IMR-90 (cell line): ENCODE data around the gene HOXA5. TPM values are rescaled to one million over a fixed set of nuclear protein-coding genes. Genes with fewer than 3 reads are reported as not detected.

Experiments used
- ATAC-seq: fragments of 200-7000 bp; cut with Tn5 transposase; 2 replicates; pipeline ENCODE4 v1.9.1; 2020; ENCODE audit warnings: low read depth, mild to moderate bottlenecking, moderate library complexity
- BruUV-seq: library from RNA; stranded (reverse); fragments of 400-500 nt; replicated peaks from 2 replicates; lab custom pipeline; 2021; lab: Mats Ljungman, UMichigan
- CTCF ChIA-PET: fragments of 300-600 bp; formaldehyde crosslinking; extraction: SDS; loops from one replicate; lab custom pipeline; 2021; ENCODE audit warnings: antibody characterized with exemption; lab: Yijun Ruan, JAX
- POLR2A ChIA-PET: fragments of 300-600 bp; sonication (Branson Sonifier 250); formaldehyde crosslinking; loops from one replicate; lab custom pipeline; 2022; ENCODE audit warnings: antibody characterized with exemption; ENCODE audit not compliant: unreplicated experiment; lab: Charles Lee
- DNase-seq: peaks from one replicate; pipeline ENCODE4 v3.0.0; 2013
- H2AFZ ChIP-seq: replicated peaks from 2 replicates; pipeline ENCODE3; 2013; ENCODE audit warnings: low read length, mild to moderate bottlenecking; ENCODE audit not compliant: poor library complexity
- H2AK5ac ChIP-seq: 2 replicates; pipeline ENCODE4 v1.6.1; 2013; ENCODE audit warnings: low read depth, low read length, inconsistent platforms
- H2AK9ac ChIP-seq: replicated peaks from 2 replicates; pipeline ENCODE3; 2013; ENCODE audit warnings: mild to moderate bottlenecking, low read depth, low read length, moderate library complexity; ENCODE audit not compliant: poor library complexity
- H2BK120ac ChIP-seq: 2 replicates; pipeline ENCODE4 v1.6.1; 2013; ENCODE audit warnings: low read depth, low read length, inconsistent platforms
- H2BK15ac ChIP-seq: 3 replicates; pipeline ENCODE4 v1.6.1; 2013; ENCODE audit warnings: low read depth, low read length, inconsistent platforms
- H2BK20ac ChIP-seq: 2 replicates; pipeline ENCODE4 v1.6.1; 2013; ENCODE audit warnings: low read depth, mild to moderate bottlenecking, inconsistent platforms, low read length, moderate library complexity
- H2BK5ac ChIP-seq: 2 replicates; pipeline ENCODE4 v1.6.1; 2013; ENCODE audit warnings: mild to moderate bottlenecking, low read depth, low read length, inconsistent platforms; ENCODE audit not compliant: poor library complexity, severe bottlenecking
- H3K14ac ChIP-seq: replicated peaks from 2 replicates; pipeline ENCODE4 v1.6.1; 2013; ENCODE audit warnings: low read depth, low read length, inconsistent platforms
- H3K18ac ChIP-seq: 2 replicates; pipeline ENCODE4 v1.6.1; 2013; ENCODE audit warnings: low read depth, low read length, control low read depth
- H3K23ac ChIP-seq: 2 replicates; pipeline ENCODE4 v1.6.1; 2013; ENCODE audit warnings: low read depth, low read length, inconsistent platforms
- H3K27ac ChIP-seq: 2 replicates; pipeline ENCODE4 v1.5.1; 2013; ENCODE audit warnings: mild to moderate bottlenecking, control low read depth, low read length; ENCODE audit not compliant: insufficient read depth
- H3K27me3 ChIP-seq: 2 replicates; pipeline ENCODE4 v1.6.1; 2013; ENCODE audit warnings: low read length; ENCODE audit not compliant: control insufficient read depth, insufficient read depth
- H3K36me3 ChIP-seq: 2 replicates; pipeline ENCODE4 v1.6.1; 2013; ENCODE audit warnings: low read length, mixed read lengths; ENCODE audit not compliant: control insufficient read depth, insufficient read depth
- H3K4ac ChIP-seq: 2 replicates; pipeline ENCODE4 v1.6.1; 2013; ENCODE audit warnings: low read depth, low read length, inconsistent platforms
- H3K4me1 ChIP-seq: 2 replicates; pipeline ENCODE4 v1.6.1; 2013; ENCODE audit warnings: low read length, mixed read lengths; ENCODE audit not compliant: control insufficient read depth, insufficient read depth
- H3K4me2 ChIP-seq: 2 replicates; pipeline ENCODE4 v1.6.1; 2013; ENCODE audit warnings: low read depth, mild to moderate bottlenecking, control low read depth, low read length, moderate library complexity
- H3K4me3 ChIP-seq: 2 replicates; pipeline ENCODE4 v1.5.1; 2013; ENCODE audit warnings: low read depth, mild to moderate bottlenecking, control low read depth, low read length, moderate library complexity; ENCODE audit not compliant: insufficient read depth
- H3K56ac ChIP-seq: 2 replicates; pipeline ENCODE4 v1.6.1; 2013; ENCODE audit warnings: low read length, inconsistent platforms; ENCODE audit not compliant: insufficient read depth; ENCODE audit errors: extremely low read depth
- H3K79me1 ChIP-seq, 2 experiments: 2 replicates each; pipeline ENCODE4 v1.6.1; 2013; ENCODE audit warnings: low read length in 2 of 2, inconsistent platforms in 1 of 2, low read depth in 1 of 2
- H3K9ac ChIP-seq: 2 replicates; pipeline ENCODE4 v1.6.1; 2013; ENCODE audit warnings: low read depth, low read length, control low read depth
- H3K9me1 ChIP-seq: 2 replicates; pipeline ENCODE4 v1.6.1; 2013; ENCODE audit warnings: low read length, inconsistent platforms; ENCODE audit not compliant: insufficient read depth
- H3K9me3 ChIP-seq: 2 replicates; pipeline ENCODE4 v1.6.1; 2013; ENCODE audit warnings: low read length; ENCODE audit not compliant: control insufficient read depth, insufficient read depth
- H4K20me1 ChIP-seq: 2 replicates; pipeline ENCODE4 v1.6.1; 2013; ENCODE audit warnings: low read length, inconsistent platforms; ENCODE audit not compliant: insufficient read depth
- H4K5ac ChIP-seq: 2 replicates; pipeline ENCODE4 v1.6.1; 2013; ENCODE audit warnings: mild to moderate bottlenecking, low read depth, low read length, control low read depth
- H4K8ac ChIP-seq, 2 experiments: 2 replicates each; pipeline ENCODE4 v1.6.1; 2013; ENCODE audit warnings: low read depth in 2 of 2, low read length in 2 of 2, control low read depth in 1 of 2, inconsistent platforms in 1 of 2
- H4K91ac ChIP-seq: 2 replicates; pipeline ENCODE4 v1.6.1; 2013; ENCODE audit warnings: low read depth, low read length, inconsistent platforms; ENCODE audit not compliant: insufficient read depth
- BHLHE40 ChIP-seq: fragments of 150-350 bp; IDR thresholded peaks from 2 replicates; pipeline ENCODE4 v1.6.1; 2016; ENCODE audit warnings: mild to moderate bottlenecking, low read depth, low read length
- CEBPB ChIP-seq: IDR thresholded peaks from 2 replicates; pipeline ENCODE4 v1.6.1; 2012; ENCODE audit warnings: low read depth, low read length, improper control_type of control experiment
- ELK1 ChIP-seq: fragments of 150-350 bp; IDR thresholded peaks from 2 replicates; pipeline ENCODE4 v1.6.1; 2016; ENCODE audit warnings: low read depth, mild to moderate bottlenecking, low read length, moderate library complexity, borderline replicate concordance
- MXI1 ChIP-seq: IDR thresholded peaks from 2 replicates; pipeline ENCODE4 v1.6.1; 2012; ENCODE audit warnings: low read depth, mild to moderate bottlenecking, low read length, moderate library complexity, borderline replicate concordance
- POLR2A ChIP-seq: IDR thresholded peaks from 2 replicates; pipeline ENCODE4 v1.6.1; 2012; ENCODE audit warnings: mild to moderate bottlenecking, low read depth, low read length
- RAD21 ChIP-seq: IDR thresholded peaks from 2 replicates; pipeline ENCODE4 v1.6.1; 2012; ENCODE audit warnings: low read length, improper control_type of control experiment
- RFX5 ChIP-seq: IDR thresholded peaks from 2 replicates; pipeline ENCODE4 v1.8.0; 2012; ENCODE audit warnings: low read depth, mild to moderate bottlenecking, low read length, moderate library complexity
- WGBS, 2 experiments: methylation state at CpG; one replicate each; pipeline versions ENCODE4 v1.1.5 to v1.1.7; 2013; ENCODE audit warnings: missing lambda C conversion rate in 2 of 2; ENCODE audit not compliant: insufficient read length in 1 of 2; ENCODE audit errors: extremely low coverage in 2 of 2; 5-methylcytosine and 5-hydroxymethylcytosine counted together
- dilution Hi-C: fragments of 300-500 bp; cut with HindIII; formaldehyde crosslinking; loops from one replicate; pipeline ENCODE4 v1.14.3; 2018; ENCODE audit warnings: low sequenced_read_pairs; ENCODE audit not compliant: unreplicated experiment
- in situ Hi-C: fragments of 300-500 bp; cut with MboI; formaldehyde crosslinking; loops from 3 replicates; pipeline ENCODE4 v1.14.3; 2019; ENCODE audit warnings: low sequenced_read_pairs, inconsistent platforms, mixed read lengths
- intact Hi-C: fragments of 100-400 bp; cut with micrococcal nuclease; formaldehyde crosslinking; loops from 2 replicates; pipeline ENCODE4 v1.10.0; 2022
- polyA plus RNA-seq, 3 experiments: library from polyadenylated mRNA; depleted of rRNA; stranded (reverse); fragments of >200 nt; gene quantifications; 2 replicates each; pipeline ENCODE4 v1.2.3, GENCODE V29; 2012; ENCODE audit warnings: low replicate concordance in 1 of 3
- total RNA-seq: library from RNA; depleted of rRNA; stranded (reverse); fragments of >200 nt; gene quantifications from 2 replicates; pipeline ENCODE4 v1.2.3, GENCODE V29; 2012

HOXA5 gene
- total and polyA plus RNA-seq, 2 of the 4 experiments (the other 2 are of a cell fraction): 19.9 to 29.4 TPM

GRCh38 chr7:27124902-27125689 lies 18.4 kb downstream of the HOXA5 start:
- Histone ChIP-seq H3K9me1 (peaks cover 7% of the 10 kb centered on the region), H3K4ac (peak overlapping the region; percentile 77), H3K9ac (no peak overlapping the region), H2AFZ (no peak overlapping the region), H2BK20ac (peak overlapping the region; percentile 23), H3K9me3 (no peaks in the 10 kb centered on the region), H3K4me3 (no peak overlapping the region), H3K56ac (no peak overlapping the region), H3K18ac (peak overlapping the region; percentile 42; the same call in 1 of the 2 replicates), H2AK5ac (peak overlapping the region; percentile 77), H2BK5ac (peak overlapping the region; percentile 88), H3K4me2 (peak overlapping the region; percentile 60; the same call in 1 of the 2 replicates), H3K27me3 (no peaks in the 10 kb centered on the region), H2BK120ac (peak overlapping the region; percentile 94), H4K91ac (peak overlapping the region; percentile 67), H4K20me1 (no peaks in the 10 kb centered on the region), H4K8ac (peak overlapping the region; percentile 16 to 74; a peak in 2 of 4 replicates), H3K36me3 (peaks cover 3% of the 10 kb centered on the region; the same call in 1 of the 2 replicates), H2AK9ac (peak overlapping the region; percentile 30), H3K27ac (peak overlapping the region; percentile 6), H3K4me1 (peaks cover 29% of the 10 kb centered on the region), H4K5ac (0 out of 2 replicates have a peak overlapping the region, but pooled peaks have one; percentile 11), H2BK15ac (peak overlapping the region; percentile 25; the same call in 1 of the 3 replicates), H3K23ac (peak overlapping the region; percentile 89), H3K14ac (0 out of 2 replicates have a peak overlapping the region, but pooled peaks have one; percentile 49), H3K79me1 (peaks cover 13 to 49% of the 10 kb centered on the region in 2 experiments)
- no peak for DNase-seq
- dilution Hi-C loops (no loop called here), intact Hi-C loops (loop anchor here (5.0 kb wide), 1 partner anchor 923 kb away; the partner anchor contains the start of genes CBX3 and HNRNPA2B1), in situ Hi-C loops (no loop called here)
- WGBS, 2 experiments: no CpG with 5 or more reads among the region's 8 CpGs
- ChIA-PET CTCF (no interaction called here), POLR2A (no interaction called here)
- no peak for ATAC-seq
- BruUV-seq: no TSS peak
- TF ChIP-seq POLR2A (no peak; the same call in 1 of the 2 replicates), CEBPB (no peak), RFX5 (no peak), MXI1 (no peak), BHLHE40 (no peak), ELK1 (no peak), RAD21 (no peak)
